K562 (cell line): ENCODE results near the gene RPAP2. TPM values are rescaled to one million over a fixed set of nuclear protein-coding genes. Genes with fewer than 3 reads are reported as not detected.
A peak's percentile ranks its signal among the peaks of the same experiment; 100 is the strongest.

Experiments used
- ARID3B ChIP-seq: fragments of 250-450 bp; sonication (Bioruptor Pico); IDR thresholded peaks from 2 replicates; pipeline ENCODE4 v1.4.0; 2020; ENCODE audit warnings: borderline replicate concordance
- CBFA2T2 ChIP-seq: fragments of 450-650 bp; conservative IDR thresholded peaks from 2 replicates; pipeline ENCODE4 v1.6.1; 2017; ENCODE audit warnings: mild to moderate bottlenecking
- ETV1 ChIP-seq: fragments of 450-650 bp; conservative IDR thresholded peaks from 2 replicates; pipeline ENCODE4 v1.6.1; 2016; ENCODE audit warnings: missing genetic modification characterization, control low read depth, low read depth, missing compliant biosample characterization
- LCOR ChIP-seq: sonication (generic); formaldehyde crosslinking; IDR thresholded peaks from 2 replicates; pipeline ENCODE4 v1.8.0; 2022; ENCODE audit warnings: mild to moderate bottlenecking, missing genetic modification reagents
- MEF2A ChIP-seq: IDR thresholded peaks from 2 replicates; pipeline ENCODE4 v1.6.1; 2011; ENCODE audit warnings: low read depth, mild to moderate bottlenecking, low read length, moderate library complexity; ENCODE audit not compliant: control insufficient read depth
- RCOR1 ChIP-seq, 2 experiments: IDR thresholded peaks; 2 replicates each; pipeline ENCODE4 v1.6.1; 2012; ENCODE audit warnings: low read depth in 2 of 2, low read length in 2 of 2, borderline replicate concordance in 1 of 2, improper control_type of control experiment in 1 of 2
- TRIM24 ChIP-seq, 2 experiments: fragments of 450-650 bp; IDR thresholded peaks; 2 replicates each; pipeline ENCODE4 v1.6.1; 2016
- TSHZ1 ChIP-seq: fragments of 250-450 bp; sonication (Bioruptor Pico); IDR thresholded peaks from 2 replicates; pipeline ENCODE4 v1.4.0; 2020; ENCODE audit warnings: mild to moderate bottlenecking, moderate library complexity
- YY1 ChIP-seq, 3 experiments: IDR thresholded peaks; 2 replicates each; pipeline ENCODE4 v1.6.1; 2011; ENCODE audit warnings: low read length in 2 of 3, mild to moderate bottlenecking in 2 of 3, moderate library complexity in 2 of 3, borderline replicate concordance in 1 of 3, control low read depth in 1 of 3, low read depth in 1 of 3; ENCODE audit not compliant: insufficient read depth in 3 of 3, insufficient replicate concordance in 2 of 3, control insufficient read depth in 1 of 3, insufficient read length in 1 of 3; ENCODE audit errors: extremely low read depth in 1 of 3
- ZBTB43 ChIP-seq: sonication (generic); formaldehyde crosslinking; IDR thresholded peaks from 2 replicates; pipeline ENCODE4 v1.8.0; 2023; ENCODE audit warnings: mild to moderate bottlenecking, missing genetic modification reagents
- ZFP36 ChIP-seq: fragments of 150-350 bp; IDR thresholded peaks from 2 replicates; pipeline ENCODE4 v1.6.1; 2018; ENCODE audit warnings: low read length, low read depth; ENCODE audit not compliant: partially characterized antibody
- ZNF12 ChIP-seq: sonication (generic); formaldehyde crosslinking; IDR thresholded peaks from 2 replicates; pipeline ENCODE4 v1.4.0; 2020; ENCODE audit warnings: mild to moderate bottlenecking, missing genetic modification reagents
- ZNF165 ChIP-seq: fragments of 250-450 bp; sonication (Bioruptor Pico); IDR thresholded peaks from 2 replicates; pipeline ENCODE4 v1.4.0; 2020; ENCODE audit warnings: borderline replicate concordance
- ZNF507 ChIP-seq: conservative IDR thresholded peaks from 2 replicates; pipeline ENCODE4 v1.6.1; 2017; ENCODE audit warnings: missing genetic modification characterization, missing compliant biosample characterization
- polyA plus RNA-seq, 8 experiments: library from polyadenylated mRNA; depleted of rRNA in 4 of 8; stranded (reverse) in 5 of 8; unstranded in 3 of 8; fragments of >200 nt; fragmentation: Nextera tagmentation in 2 of 8; fragmentation: Illumina TruSeq in 1 of 8; extraction: Ambion mirVana in 2 of 8; extraction: Trizol in 1 of 8; gene quantifications; 2 replicates each; pipeline versions ENCODE4 v1.2.1 to v1.2.3, GENCODE V29; 2011 to 2014; ENCODE audit warnings: inconsistent platforms in 1 of 8, missing spikeins in 1 of 8
- total RNA-seq, 7 experiments: library from RNA; depleted of rRNA in 6 of 7; stranded (reverse); fragments of >200 nt in 6 of 7; fragmentation: Illumina TruSeq in 2 of 7; extraction: Trizol in 2 of 7; gene quantifications; 2 replicates each; pipeline versions ENCODE4 v1.2.1 to v1.2.3, GENCODE V29; 2011 to 2021; ENCODE audit warnings: low replicate concordance in 1 of 7
- TF ChIP-seq, protein P1 (sequence below), 2 experiments: fragments of 150-350 bp in 1 of 2; IDR thresholded peaks; 2 replicates each; pipeline ENCODE4 v1.6.1; 2012 to 2016; ENCODE audit warnings: low read depth in 2 of 2, low read length in 2 of 2, mild to moderate bottlenecking in 1 of 2, moderate library complexity in 1 of 2

The RPAP2 gene
- total and polyA plus RNA-seq, 9 of the 15 experiments (the other 6 are each of a cell fraction or from before 2014, with no cell fraction given): 6.2 to 41.7 (median 28.7) TPM

DNA sequence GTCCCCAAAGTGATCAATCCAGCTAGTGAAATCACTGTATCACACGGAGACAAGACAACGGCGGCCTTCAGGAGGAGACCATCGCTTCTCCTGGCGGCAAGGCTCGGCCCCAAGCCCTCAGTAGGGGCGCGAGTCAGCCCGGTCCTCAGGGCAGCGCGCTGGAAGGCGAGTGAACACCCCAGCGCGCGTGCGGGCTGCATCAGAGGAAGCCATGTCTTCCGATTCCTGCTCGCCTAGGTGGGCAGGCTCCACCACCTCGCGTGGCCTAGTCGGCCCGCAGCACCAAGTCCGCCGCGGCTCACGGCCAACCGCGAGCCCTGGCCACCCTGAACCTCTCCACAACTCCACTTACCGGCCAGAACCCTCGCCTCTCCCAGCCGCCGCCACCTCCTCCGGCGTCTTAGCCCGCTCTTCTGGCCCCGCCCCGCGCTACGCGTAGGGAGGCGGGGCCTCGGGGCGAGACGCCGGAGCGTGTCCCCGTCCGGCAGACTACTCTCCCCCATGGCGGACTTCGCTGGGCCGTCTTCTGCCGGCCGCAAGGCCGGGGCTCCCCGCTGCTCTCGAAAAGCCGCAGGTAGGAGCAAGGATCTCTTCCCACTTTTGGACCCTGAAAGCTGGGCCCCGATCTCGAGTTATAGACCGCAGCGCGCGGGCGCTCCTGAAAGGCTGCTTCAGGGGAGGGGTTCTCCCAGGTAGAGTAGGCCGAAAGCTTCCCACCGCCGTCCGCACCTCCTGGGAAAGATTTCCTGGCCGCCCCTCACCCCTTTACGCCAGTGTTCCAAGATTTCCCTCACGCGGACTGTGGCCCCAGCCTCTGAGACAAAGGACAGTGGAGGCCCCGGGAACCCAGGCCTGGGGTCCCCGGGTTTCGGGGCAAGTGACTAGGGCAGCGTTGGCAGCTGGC, at the start of gene RPAP2, which contains the start of gene GLMN (continued):
- TF ChIP-seq TSHZ1 (no peak), LCOR (CRISPR knock-in tag) (no peak), ZBTB43 (CRISPR knock-in tag) (no peak), ZNF12 (CRISPR knock-in tag) (no peak; the same call in 1 of the 2 replicates), ETV1 (tag) (0 out of 2 replicates have a peak, but pooled peaks have one; percentile 10), TRIM24 (IDR thresholded peaks at IDR 0.05) (peak in 1 of 2 experiments; percentile 23; a peak in 1 of 4 replicates), ZNF507 (no peak), ARID3B (no peak), MEF2A (no peak), RCOR1 (IDR thresholded peaks at IDR 0.05; ENCODE audit: borderline replicate concordance in 1 of 2, low read depth in 2 of 2, low read length in 2 of 2) (peak in 1 of 2 experiments; percentile 33; a peak in 1 of 4 replicates), ZNF165 (no peak), YY1 (IDR thresholded peaks at IDR 0.05; ENCODE audit: borderline replicate concordance in 1 of 3, control insufficient read depth in 1 of 3, extremely low read depth in 1 of 3, insufficient read depth in 3 of 3, insufficient read length in 1 of 3, insufficient replicate concordance in 2 of 3, low read depth in 1 of 3, low read length in 2 of 3) (peak; percentile 6 to 73 (median 57)), CBFA2T2 (no peak), ZFP36 (peak; percentile 6)
- TF ChIP-seq, protein P1, sequence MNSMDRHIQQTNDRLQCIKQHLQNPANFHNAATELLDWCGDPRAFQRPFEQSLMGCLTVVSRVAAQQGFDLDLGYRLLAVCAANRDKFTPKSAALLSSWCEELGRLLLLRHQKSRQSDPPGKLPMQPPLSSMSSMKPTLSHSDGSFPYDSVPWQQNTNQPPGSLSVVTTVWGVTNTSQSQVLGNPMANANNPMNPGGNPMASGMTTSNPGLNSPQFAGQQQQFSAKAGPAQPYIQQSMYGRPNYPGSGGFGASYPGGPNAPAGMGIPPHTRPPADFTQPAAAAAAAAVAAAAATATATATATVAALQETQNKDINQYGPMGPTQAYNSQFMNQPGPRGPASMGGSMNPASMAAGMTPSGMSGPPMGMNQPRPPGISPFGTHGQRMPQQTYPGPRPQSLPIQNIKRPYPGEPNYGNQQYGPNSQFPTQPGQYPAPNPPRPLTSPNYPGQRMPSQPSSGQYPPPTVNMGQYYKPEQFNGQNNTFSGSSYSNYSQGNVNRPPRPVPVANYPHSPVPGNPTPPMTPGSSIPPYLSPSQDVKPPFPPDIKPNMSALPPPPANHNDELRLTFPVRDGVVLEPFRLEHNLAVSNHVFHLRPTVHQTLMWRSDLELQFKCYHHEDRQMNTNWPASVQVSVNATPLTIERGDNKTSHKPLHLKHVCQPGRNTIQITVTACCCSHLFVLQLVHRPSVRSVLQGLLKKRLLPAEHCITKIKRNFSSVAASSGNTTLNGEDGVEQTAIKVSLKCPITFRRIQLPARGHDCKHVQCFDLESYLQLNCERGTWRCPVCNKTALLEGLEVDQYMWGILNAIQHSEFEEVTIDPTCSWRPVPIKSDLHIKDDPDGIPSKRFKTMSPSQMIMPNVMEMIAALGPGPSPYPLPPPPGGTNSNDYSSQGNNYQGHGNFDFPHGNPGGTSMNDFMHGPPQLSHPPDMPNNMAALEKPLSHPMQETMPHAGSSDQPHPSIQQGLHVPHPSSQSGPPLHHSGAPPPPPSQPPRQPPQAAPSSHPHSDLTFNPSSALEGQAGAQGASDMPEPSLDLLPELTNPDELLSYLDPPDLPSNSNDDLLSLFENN (IDR thresholded peaks at IDR 0.05; ENCODE audit: low read depth in 2 of 2, low read length in 2 of 2): no peak
